HG03025 (cell line): ENCODE data around the gene SYF2.
"Not testable (repeated sequence)": the region's sequence is repeated elsewhere in the genome, so short reads cannot be mapped to it uniquely, and the experiment has no call there.

Source experiments
- ATAC-seq: cut with Tn5 transposase; IDR thresholded peaks from one replicate; pipeline ENCODE4 v1.9.1; 2021; ENCODE audit warnings: mild to moderate bottlenecking, moderate library complexity; ENCODE audit not compliant: unreplicated experiment, low FRiP score

The SYF2 gene

DNA sequence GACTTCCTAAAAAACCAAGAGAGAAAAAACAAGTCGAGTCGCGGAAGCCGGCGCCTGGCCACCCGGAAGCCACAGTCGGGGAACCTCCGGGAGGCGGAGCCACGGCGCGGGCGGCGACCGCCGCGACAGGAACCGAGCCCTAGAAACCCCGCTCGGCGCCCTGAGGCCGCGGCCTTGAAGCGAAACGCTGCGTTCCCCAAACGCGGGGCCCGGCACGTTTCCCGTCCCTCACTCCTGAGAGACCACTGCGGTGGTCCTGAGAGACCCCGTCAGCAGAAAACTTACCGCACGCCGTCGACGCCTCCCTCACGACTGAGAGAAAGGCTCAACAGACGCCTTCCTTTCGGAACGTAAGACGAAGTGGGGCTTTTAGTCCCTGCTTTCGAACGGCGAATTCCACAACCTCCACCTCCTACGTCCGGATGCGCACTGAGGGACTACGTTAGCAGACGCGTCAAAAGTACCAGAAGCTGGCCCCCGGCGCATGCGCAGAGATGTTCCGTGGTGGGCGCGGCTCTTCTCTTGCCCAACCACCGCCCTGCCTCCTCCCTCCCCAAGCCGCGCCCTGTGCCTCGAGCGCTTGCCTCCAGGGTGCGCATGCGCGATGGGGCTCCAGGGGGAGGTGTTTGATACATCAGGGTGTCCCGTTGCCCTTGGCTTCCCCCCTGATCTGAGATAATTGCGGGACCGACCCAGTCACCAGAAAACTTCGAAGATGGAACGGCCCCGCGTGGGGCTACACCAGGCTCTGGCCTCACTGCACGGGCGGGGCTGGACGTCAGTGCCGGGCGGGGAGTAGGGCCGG lies 14.9 kb upstream of the SYF2 start, which contains the start of gene RSRP1:
RSRP1 (minus strand) TSS at position 431 of the 805 bp plus-strand sequence. CDS start 491 bp downstream, outside the sequence.
- peak; percentile 70 for ATAC-seq

DNA sequence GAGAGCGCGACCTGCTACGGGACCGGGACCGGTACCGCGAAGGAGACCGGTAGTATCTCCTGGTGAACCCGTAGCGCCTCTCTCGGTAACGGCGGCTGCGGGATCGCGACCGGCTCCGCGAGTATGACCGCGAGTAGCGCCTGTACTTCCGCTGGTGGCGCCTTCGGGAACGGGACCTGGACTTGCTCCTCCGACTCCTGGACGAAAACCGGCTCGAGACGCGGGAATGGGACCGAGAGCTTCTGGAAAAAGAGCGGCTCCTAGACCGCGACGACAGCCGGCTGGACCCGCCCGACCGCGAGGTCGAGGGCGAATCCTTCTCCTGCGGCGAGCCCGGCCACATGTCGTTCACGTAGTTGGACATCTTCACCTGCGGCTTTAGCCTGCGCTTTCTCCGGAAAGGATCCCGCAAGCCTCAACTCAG lies 14.3 kb upstream of the SYF2 start:
- ATAC-seq, result peak; percentile 6

DNA sequence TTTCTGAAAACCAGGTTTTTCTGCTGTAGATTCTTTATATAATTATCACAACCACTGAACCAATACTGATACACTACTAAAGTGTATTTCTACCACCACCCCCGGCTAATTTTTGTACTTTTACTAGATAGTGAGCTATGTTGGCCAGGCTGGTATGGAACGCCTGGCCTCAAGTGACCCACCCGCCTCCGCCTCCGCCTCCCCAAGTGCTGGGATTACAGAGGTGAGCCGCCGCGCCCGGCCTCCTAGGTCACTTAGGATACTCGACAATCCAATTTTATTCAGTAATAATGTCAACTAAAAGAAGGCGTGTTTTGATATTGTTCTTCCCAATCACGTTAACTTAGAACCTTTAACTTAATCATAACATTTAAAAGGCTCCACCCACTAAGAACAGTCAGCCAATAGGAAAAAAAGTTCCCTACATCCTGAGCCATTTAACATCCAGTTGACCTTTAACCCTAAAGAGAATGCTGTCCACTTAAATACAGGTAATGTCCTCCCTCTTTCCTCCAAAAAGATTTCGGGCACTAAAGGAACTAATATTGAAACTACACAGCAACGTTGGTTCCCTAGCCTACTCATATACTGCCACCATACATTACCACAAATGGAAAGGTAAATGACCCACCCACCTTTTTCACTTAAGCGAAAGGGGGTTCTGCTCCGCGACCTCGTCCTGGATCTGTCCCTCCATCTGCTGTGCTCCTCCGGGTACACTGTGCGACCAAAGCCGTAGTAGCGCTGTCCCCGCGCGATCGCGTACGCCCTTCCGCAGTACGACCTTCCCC lies 13.7 kb upstream of the SYF2 start:
- ATAC-seq, result no peak

DNA sequence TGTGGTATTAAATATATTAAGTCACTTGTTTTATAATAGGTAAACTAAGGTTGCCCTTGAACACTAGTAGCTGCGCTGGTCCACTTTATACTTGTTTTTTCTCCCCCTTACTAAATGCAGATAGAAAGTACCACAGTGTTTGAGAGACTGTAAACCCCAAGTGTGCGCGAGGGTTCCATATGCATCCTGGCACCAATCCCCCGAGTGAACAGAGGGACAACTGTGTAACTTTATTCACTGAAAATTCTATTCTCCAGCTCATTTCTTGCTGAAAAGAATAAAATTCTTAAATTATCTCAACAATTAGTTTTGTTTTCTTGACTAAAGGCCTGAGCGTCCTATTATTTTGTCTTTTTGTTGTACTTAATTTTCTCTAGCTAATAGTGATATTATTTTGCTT lies 13.1 kb upstream of the SYF2 start:
- ATAC-seq, result no peak

DNA sequence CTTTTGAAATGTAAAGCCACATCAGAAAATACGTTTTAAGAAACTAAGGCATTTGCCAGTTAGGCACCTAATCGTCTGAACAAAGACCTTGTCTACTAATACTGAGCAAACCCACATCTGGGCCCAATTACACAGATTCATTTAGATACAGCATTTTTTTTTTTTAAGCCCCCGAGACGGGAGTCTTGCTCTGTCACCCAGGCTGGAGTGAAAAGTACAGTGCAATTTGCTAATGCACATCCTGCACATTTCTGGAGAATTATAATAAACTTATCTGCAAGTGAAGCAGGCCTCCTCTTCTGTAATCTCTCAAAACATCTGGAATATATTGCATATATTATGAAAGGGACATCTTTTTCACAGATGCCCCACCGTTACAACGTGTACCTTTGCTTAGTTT lies 11.6 kb upstream of the SYF2 start:
- no peak for ATAC-seq

DNA sequence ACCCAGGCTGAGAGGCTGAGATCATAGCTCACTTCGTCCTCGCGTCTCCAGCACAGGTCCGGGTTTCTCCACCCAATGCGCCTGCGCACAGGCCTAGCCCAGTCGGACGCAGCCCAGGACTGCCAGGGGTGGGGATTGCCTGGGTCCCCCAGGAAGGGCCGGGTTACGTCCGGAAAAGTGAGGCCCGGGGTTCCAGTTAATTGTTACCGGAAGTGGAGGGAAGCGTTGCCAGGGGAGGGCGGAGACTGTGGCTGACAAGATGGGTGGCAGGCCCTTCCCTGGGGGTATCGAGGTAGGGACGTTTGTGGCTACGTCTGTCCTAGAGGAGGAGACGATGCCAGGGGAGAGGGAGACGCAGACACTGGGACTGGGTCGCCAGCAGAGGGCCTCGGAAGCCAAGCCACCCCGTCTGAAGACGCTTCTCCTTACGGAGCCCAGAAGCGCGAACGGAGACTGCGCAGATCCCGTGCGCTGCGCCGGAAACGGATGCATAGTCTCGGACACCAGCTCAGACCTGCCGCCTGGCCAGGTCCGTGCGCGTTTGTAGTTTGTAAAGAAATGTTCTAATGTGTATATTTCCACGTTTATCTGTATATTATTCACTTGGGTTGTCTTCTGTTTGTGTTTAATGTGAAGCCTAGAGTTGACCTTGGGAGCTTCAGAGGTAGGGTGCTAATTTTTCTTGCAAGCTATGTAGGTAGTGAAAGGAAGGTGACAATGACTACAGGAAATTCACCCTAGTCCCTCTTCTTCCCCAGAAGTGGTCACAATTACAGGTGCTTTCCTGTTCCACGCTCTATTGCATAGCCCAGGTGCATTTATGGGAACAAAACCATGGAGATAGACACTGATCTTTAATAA lies 7.6 kb upstream of the SYF2 start:
- peak; percentile 68 for ATAC-seq

DNA sequence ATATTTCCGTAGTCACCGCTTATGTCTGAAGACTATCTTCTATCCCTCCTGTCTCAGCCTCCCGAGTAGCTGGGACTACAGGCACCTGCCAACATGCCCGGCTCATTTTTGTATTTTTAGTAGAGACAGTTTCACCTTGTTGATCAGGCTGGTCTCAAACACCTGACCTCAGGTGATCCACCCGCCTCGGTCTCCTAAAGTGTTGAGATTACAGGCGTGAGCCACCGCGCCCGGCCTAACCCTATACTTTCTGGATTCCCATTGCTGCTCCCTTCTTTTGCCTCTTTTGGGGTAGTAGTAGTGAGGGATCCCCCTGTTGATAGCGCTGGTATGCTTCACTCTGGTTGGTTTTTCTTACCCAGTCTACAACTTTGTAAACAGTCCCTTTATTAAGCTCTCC lies 5.7 kb upstream of the SYF2 start:
- no peak for ATAC-seq

DNA sequence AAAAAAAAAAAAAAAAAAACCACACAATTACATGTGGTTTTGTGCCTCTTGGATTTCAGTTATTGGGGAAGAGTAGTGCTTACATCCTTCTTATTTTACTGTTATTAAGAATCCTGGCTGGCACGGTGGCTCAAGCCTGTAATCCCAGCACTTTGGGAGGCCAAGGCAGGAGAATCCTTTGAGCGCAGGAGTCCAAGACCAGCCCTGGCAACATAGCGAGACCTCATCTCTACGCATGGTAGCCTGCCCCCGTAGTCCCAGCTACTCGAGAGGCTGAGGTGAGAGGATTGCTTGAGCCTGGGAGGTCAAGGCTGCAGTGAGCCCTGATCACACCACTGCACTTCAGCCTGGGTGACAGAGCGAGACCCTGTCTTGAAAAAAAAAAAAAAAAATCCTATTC lies 4.0 kb upstream of the SYF2 start:
- not testable (repeated sequence) for ATAC-seq

DNA sequence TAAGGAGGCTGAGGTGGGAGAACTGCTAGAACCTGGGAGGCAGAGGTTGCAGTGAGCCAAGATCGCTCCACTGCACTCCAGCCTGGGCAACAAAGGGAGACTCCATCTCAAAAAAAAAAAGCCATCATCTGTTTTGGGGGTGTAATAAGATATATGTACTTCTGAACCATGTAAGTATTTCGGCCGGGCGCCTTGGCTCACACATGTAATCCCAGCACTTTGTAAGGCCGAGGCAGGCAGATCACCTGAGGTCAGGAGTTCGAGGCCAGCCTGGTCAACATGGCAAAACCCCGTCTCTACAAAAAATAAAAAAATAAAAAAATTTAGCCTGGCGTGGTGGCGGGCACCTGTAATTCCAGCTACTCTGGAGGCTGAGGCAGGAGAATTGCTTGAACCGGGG lies 3.1 kb upstream of the SYF2 start:
- not testable (repeated sequence) for ATAC-seq

DNA sequence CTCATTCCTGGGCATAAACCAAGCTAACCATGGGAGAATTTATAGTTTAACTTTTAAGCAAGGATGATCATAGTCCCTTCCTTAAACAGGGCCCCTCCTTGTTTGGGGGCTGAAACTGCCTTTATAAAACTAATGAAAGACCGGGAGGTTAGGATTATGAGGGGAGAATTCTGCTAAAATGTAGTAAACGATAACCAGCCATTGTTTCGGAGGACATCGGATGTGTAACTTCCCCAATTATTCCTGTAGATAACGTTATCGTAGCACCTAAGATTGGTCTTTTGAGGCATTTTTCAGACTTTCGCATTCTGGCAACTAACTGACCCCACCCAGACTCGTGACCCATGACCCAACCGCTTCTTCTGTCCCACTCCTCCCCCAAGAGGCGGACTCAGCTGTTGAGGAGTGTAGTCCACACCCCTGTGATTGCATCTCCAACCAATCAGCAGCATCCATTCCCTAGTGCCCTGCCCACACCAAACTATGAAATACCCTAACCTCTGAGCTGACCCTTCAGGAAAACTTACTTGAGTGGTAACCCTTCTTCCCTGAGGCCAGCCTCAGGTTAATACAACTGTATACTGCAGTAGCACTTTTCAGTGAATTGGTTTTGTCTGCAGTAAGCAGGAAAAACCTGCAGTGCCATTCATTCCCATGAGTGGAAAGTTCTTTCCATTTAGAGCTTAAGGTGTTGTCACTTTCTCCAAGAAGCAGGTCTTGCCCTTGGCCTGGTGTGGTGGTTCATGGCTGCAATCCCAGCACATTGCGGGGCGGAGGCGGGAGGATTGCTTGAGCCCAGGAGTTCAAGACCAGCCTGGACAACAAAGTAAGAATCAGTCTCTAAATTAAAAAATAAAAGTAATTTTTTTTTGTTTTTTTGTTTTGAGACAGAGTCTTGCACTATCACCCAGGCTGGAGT lies 823 bp upstream of the SYF2 start:
- ATAC-seq, result no peak

DNA sequence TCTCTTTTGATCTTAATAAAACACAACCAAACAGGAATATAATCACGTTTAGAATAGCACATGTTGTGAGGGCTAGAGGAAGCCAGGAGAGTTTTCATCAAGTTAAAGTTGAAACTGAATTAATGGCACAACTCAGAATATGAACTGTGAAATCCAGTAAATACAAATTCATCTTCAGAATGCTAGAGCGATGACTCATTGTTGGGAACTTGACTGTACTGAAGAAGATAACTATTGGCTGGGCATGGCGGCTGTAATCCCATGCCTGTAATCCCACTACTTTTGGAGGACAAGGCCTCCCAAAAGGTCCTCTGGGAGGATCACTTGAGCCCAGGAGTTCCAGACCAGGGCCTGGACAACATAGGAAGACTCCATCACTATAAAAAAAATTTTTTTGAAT lies 8.8 kb downstream of the SYF2 start:
- ATAC-seq, result no peak

DNA sequence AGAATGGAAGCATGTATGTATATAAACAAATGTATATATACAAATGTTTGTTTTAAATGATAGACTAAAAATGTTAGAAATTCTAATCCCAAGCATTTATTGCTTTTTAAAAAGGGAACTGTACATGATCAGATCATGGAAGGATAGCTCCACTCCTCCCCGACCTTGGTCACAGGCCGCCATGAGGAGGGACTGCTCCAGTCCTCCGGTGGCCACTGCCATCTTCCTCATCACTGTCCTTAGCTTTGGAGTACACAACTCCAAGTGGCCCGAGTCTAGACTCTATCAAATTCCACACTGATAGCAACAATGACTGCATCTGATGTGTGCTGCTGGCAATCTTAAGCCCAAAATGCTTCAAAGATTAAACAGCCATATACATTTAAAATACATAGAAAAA lies 9.7 kb downstream of the SYF2 start:
- ATAC-seq, result no peak

DNA sequence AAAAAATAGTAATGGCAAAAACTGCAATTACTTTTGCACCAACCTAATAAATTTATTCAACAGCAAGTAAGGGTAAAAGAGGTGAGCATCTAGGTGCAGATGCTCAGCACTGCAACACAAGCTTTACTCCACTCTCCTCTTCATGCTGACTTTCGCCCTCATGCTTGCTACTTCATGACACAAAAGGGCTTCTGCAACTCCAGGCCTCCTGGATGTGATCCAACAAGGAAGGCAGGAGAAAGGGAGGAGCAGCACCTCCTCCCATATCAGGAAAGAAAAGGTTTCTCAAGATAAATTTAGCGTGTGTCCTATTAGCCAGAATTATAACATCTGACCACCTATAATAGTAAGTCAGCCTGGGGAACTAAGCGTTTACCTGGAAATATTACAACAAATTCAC lies 11.6 kb downstream of the SYF2 start:
- no peak for ATAC-seq

DNA sequence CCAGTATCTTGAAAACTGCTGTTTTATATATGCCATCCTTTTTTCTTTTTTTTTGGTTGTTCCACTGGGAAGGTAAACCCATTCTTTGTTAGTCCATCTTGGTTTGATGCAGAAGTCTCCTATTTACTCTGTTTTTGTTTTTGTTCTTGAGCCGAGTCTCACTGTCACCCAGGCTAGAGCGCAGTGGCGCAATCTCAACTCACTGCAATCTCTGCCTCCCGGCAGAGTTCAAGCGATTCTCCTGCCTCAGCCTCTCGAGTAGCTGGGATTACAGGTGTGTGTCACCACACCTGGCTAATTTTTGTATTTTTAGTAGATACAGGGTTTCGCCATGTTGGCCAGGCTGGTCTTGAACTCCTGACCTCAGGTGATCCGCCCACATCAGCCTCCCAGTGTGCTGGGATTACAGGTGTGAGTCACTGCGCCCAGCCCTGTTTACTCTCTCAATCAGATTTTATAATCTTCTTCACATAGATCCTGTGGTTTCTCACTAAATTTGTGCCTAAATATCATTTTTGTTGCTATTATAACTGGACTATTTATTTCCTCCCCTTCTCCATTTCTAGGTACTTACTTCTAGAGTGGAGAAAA lies 12.5 kb downstream of the SYF2 start:
- no peak for ATAC-seq

DNA sequence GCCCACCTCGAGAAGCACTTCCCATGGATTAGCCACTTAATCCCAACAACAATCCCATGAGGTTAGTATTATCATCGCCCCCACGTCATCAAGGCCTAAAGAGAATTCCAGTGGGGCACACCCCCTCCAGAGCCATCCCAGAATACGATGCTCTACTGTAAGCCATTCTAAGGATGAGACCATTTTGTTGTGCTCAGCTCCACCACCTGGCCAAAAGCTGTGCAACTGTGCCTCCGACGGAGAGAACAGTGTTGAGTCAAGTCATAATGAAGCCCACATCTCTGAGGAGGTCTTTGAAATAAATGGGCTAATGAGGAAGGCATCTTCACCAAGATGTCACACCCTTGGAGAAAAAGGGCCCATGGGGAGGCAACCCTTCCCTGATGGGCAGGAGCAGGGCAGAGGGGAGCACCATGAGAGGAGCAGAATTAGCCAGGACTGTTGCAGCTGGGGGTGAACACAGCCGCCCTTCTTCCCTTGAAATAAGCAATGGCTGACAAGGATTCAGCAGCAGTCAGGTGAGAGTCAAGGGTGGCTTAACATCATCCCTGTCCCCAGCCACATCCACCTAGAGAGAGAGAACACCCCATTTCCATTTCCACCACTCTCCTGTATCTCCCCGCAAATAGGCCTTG lies 14.6 kb downstream of the SYF2 start:
- ATAC-seq, result no peak

DNA sequence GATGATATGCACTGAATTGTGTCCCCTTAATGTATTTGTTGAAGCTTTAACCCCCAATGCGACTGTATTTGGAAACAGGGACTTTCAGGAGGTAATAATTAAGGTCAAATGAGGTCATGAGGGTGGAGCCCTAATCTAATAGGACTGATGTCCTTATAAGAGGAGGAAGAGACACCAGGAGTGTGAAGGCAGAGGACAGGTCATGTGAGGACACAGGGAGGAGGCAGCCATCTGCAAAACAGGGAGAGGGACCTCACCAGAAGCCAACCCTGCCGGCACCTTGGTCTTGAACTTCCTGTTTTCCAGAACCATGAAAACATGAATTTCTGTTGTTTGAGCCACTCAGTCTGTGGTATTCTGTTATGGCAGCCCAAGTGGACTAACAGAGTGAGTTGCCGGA lies 15.3 kb downstream of the SYF2 start:
- ATAC-seq, result no peak

DNA sequence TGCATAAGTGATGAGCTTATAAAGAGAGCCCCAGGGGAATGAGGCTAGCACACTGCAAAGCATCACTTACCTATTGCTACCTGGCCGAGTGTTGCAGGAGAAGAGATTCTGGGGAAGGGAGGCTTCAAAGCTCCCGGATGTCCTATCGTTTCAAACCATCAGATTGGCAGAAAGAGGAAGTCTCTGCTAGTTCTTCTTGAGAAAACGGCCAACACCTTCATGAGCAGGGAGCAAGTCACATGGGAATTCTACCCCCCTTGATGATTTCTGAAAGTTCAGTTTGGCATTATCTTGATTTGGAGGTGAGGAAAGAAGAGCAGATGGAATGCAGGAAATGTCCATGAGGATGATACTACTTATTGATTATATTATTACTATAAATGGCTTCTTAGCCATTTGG lies 16.2 kb downstream of the SYF2 start:
- no peak for ATAC-seq

DNA sequence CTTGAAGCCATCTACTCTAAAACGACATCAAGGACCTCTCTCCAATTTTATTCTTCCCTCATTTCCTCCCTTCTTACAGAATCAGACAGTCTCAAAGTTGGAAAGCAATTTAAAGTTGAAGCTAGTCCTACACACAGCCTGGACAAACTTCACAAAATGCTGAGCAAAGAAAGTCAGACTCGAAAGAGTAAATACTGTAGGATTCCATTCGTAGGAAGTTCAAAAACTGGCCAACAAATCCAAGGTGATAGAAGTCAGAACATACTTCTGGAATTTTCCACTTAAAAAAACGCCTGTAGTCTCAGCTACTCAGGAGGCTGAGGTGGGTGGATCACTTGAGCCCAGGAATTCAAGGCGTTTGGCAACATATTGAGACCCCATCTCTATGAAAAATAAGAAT lies 19.6 kb downstream of the SYF2 start:
- no peak for ATAC-seq

DNA sequence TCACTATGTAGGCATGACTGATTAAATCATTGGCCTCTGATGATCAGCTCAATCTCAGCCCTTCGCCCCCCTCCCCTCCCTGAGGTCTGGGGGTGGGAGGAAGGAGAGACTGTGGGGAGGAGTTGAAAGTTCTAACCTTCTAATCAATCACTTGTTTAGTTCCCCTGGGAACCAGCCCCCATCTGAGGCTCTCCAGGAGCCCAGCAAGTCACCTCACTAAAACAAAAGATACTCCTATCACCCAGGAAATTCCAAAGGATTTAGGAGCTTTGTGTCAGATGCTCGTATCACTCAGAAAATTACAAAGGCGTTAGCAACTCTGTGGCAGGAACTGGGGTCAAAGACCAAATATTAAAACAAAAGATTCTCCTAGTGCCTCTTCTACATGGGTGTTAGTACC lies 21.6 kb downstream of the SYF2 start:
- ATAC-seq, result no peak
